CD4-positive, alpha-beta T cell (primary cell): Measurements from ENCODE around the gene GSK3A. TPM values are rescaled to one million over a fixed set of nuclear protein-coding genes. Genes with fewer than 3 reads are reported as not detected.
A peak's percentile ranks its signal among the peaks of the same experiment; 100 is the strongest.

Source experiments
- ATAC-seq: fragments of 200-7000 bp; cut with Tn5 transposase; one replicate; pipeline ENCODE4 v1.10.0; 2022; ENCODE audit warnings: mild to moderate bottlenecking; ENCODE audit not compliant: poor library complexity
- CTCF ChIA-PET: fragments of 350-600 bp; sonication (Branson Sonifier 250); formaldehyde crosslinking; loops from one replicate; lab custom pipeline; 2021; ENCODE audit warnings: antibody characterized with exemption, inconsistent platforms; lab: Charles Lee
- POLR2A ChIA-PET: fragments of 350-600 bp; sonication (Branson Sonifier 250); formaldehyde crosslinking; loops from one replicate; lab custom pipeline; 2021; ENCODE audit warnings: antibody characterized with exemption, inconsistent platforms; lab: Charles Lee
- DNase-seq, 14 experiments: peaks; one replicate each; pipeline ENCODE4 v3.0.0-alpha.2; 2013 to 2020; ENCODE audit warnings: mixed read lengths in 2 of 14
- H3K27ac ChIP-seq, 2 donors: one replicate each; pipeline versions ENCODE4 v1.5.1 to v1.7.0; 2013; ENCODE audit warnings: low read length in 2 of 2, low read depth in 1 of 2, mild to moderate bottlenecking in 1 of 2
- H3K27me3 ChIP-seq, 2 experiments: 1 replicate in 1 of 2; 2 replicates in 1 of 2; pipeline versions ENCODE4 v1.6.1 to v1.7.0; 2013; ENCODE audit warnings: low read length in 2 of 2, control low read depth in 1 of 2, mild to moderate bottlenecking in 1 of 2, moderate library complexity in 1 of 2; ENCODE audit not compliant: insufficient read depth in 2 of 2, control insufficient read depth in 1 of 2
- H3K36me3 ChIP-seq: one replicate; pipeline ENCODE4 v1.6.1; 2013; ENCODE audit warnings: low read length, control low read depth; ENCODE audit not compliant: insufficient read depth
- H3K4me1 ChIP-seq: one replicate; pipeline ENCODE4 v1.6.1; 2013; ENCODE audit warnings: low read length, control low read depth; ENCODE audit not compliant: insufficient read depth
- H3K4me3 ChIP-seq: one replicate; pipeline ENCODE4 v1.5.1; 2013; ENCODE audit warnings: mild to moderate bottlenecking, low read length, moderate library complexity
- H3K9me3 ChIP-seq, 2 experiments: 1 replicate in 1 of 2; 2 replicates in 1 of 2; pipeline versions ENCODE4 v1.6.1 to v1.7.0; 2013; ENCODE audit warnings: low read length in 2 of 2, mild to moderate bottlenecking in 2 of 2, control low read depth in 1 of 2, moderate library complexity in 1 of 2; ENCODE audit not compliant: control insufficient read depth in 1 of 2, insufficient read depth in 1 of 2
- H3K27ac Mint-ChIP-seq: one replicate; pipeline ENCODE4 v1.8.0; 2020; ENCODE audit warnings: mixed read lengths
- H3K27me3 Mint-ChIP-seq: one replicate; pipeline ENCODE4 v1.8.0; 2021; ENCODE audit warnings: mixed read lengths
- H3K36me3 Mint-ChIP-seq: one replicate; pipeline ENCODE4 v1.8.0; 2021; ENCODE audit warnings: low read depth, mixed read lengths
- H3K4me1 Mint-ChIP-seq: one replicate; pipeline ENCODE4 v1.8.0; 2021; ENCODE audit warnings: low read depth, mixed read lengths
- H3K4me3 Mint-ChIP-seq: one replicate; pipeline ENCODE4 v1.8.0; 2020; ENCODE audit warnings: mild to moderate bottlenecking, mixed read lengths
- H3K9me3 Mint-ChIP-seq: one replicate; pipeline ENCODE4 v1.8.0; 2020; ENCODE audit warnings: mixed read lengths
- CTCF ChIP-seq: fragments of 200-600 bp; IDR thresholded peaks from one replicate; pipeline ENCODE4 v1.8.0; 2022; ENCODE audit warnings: antibody characterized with exemption, mild to moderate bottlenecking
- intact Hi-C, 2 experiments: fragments of 100-400 bp; cut with DNase I in 1 of 2; cut with micrococcal nuclease in 1 of 2; formaldehyde crosslinking; loops; one replicate each; pipeline versions ENCODE4 v1.15.1 to v1.9.0; 2023 to 2025; cut with DNase I, micrococcal nuclease
- total RNA-seq, 174 experiments: library from RNA in 2 of 174; stranded (reverse) in 2 of 174; gene quantifications; one replicate each; pipeline ENCODE4 v1.2.3 and lab custom pipeline; 2021 to 2026

The GSK3A gene
- total RNA-seq, 2 experiments from 2014 or later: 13.6 to 13.9 TPM

GRCh38 chr19:42286349-42287016, 44.1 kb upstream of the GSK3A start:
- Histone ChIP-seq H3K36me3 (peaks cover 49% of the 10 kb centered on the region), H3K4me3 (no peak overlapping the region), H3K4me1 (peaks cover 54% of the 10 kb centered on the region), H3K27ac (no peak overlapping the region), H3K27me3 (no peaks in the 10 kb centered on the region), H3K9me3 (no peaks in the 10 kb centered on the region)
- no peaks in the 10 kb centered on the region for H3K9me3 Mint-ChIP-seq
- CTCF ChIA-PET: no interaction called here
- H3K36me3 Mint-ChIP-seq: peaks cover 45% of the 10 kb centered on the region
- H3K27ac Mint-ChIP-seq: peak overlapping the region; percentile 90
- H3K27me3 Mint-ChIP-seq: no peaks in the 10 kb centered on the region
- DNase-seq: peak in 2 of 14 experiments; percentile 13 to 48
- H3K4me1 Mint-ChIP-seq: peaks cover 30% of the 10 kb centered on the region
- H3K4me3 Mint-ChIP-seq: peak overlapping the region; percentile 65
- no peak for ATAC-seq
- intact Hi-C loops: loop anchor here in 1 of 2 experiments (10.0 kb wide), 1 partner anchor 138 kb away; the partner anchor contains the start of gene LIPE
- no peak for TF ChIP-seq CTCF
- POLR2A ChIA-PET: no interaction called here

DNA sequence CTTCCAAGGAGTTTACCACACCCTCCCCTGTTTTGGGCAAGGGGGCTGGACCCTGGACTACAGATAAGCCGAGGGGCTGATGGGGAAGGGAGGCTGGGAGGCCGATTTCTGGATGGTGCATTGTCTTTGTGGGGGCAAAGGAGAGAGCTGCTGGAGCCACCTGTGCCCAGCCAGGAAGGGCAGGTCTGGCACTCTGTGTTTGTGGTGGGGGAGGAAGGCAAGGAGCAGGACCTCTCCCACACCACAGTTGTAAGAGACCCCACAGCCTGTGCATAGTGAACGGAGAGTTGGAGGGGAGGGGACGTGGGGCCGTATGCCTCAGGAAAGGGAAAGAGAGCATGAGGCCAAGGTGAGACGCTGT, 43.6 kb upstream of the GSK3A start:
- intact Hi-C loops: loop anchor here (2.0 to 10.0 kb wide), 2 partner anchors 139 to 153 kb away; partner anchors contain the start of genes LIPE (in 1 of the 2) and POU2F2 (in 1 of the 2)
- H3K27me3 Mint-ChIP-seq: no peaks in the 10 kb centered on the region
- ChIA-PET POLR2A (interaction anchor here (1.0 kb wide), 1 partner anchor 35 kb away, joined by 3 read pairs; no protein-coding TSS in a partner anchor), CTCF (no interaction called here)
- Histone ChIP-seq H3K4me3 (no peak overlapping the region), H3K27ac (no peak overlapping the region), H3K9me3 (no peaks in the 10 kb centered on the region), H3K27me3 (no peaks in the 10 kb centered on the region), H3K4me1 (peaks cover 55% of the 10 kb centered on the region), H3K36me3 (peaks cover 44% of the 10 kb centered on the region)
- no peak for DNase-seq
- peak overlapping the region; percentile 35 for H3K4me3 Mint-ChIP-seq
- ATAC-seq: no peak
- H3K27ac Mint-ChIP-seq: peak overlapping the region; percentile 90
- peaks cover 40% of the 10 kb centered on the region for H3K36me3 Mint-ChIP-seq
- H3K4me1 Mint-ChIP-seq: peaks cover 31% of the 10 kb centered on the region
- no peak for TF ChIP-seq CTCF
- H3K9me3 Mint-ChIP-seq: no peaks in the 10 kb centered on the region

- Mint-ChIP-seq H3K27ac (peak overlapping the region; percentile 90), H3K4me1 (peaks cover 31% of the 10 kb centered on the region), H3K9me3 (no peaks in the 10 kb centered on the region), H3K27me3 (no peaks in the 10 kb centered on the region), H3K36me3 (peaks cover 36% of the 10 kb centered on the region), H3K4me3 (peak overlapping the region; percentile 35)
- H3K27ac ChIP-seq: peak overlapping the region in 1 of 2 donors; percentile 26
- peaks cover 40% of the 10 kb centered on the region for H3K36me3 ChIP-seq
- ChIA-PET CTCF (interaction anchor here (1.3 kb wide), 1 partner anchor 11 kb away, joined by 5 read pairs; no protein-coding TSS in a partner anchor), POLR2A (interaction anchor here (0.8 to 1.6 kb wide), 4 partner anchors 33 to 87 kb away, joined by 3 to 8 read pairs (median 4); no protein-coding TSS in a partner anchor)
- DNase-seq (peak in 2 of 14 experiments; percentile 34 to 54), ATAC-seq (no peak)
- intact Hi-C loops: loop anchor here (2.0 to 10.0 kb wide), 2 partner anchors 139 to 153 kb away; partner anchors contain the start of genes LIPE (in 1 of the 2) and POU2F2 (in 1 of the 2)
- no peaks in the 10 kb centered on the region for H3K9me3 ChIP-seq
- H3K4me1 ChIP-seq: peaks cover 55% of the 10 kb centered on the region
- peak overlapping the region; percentile 59 for H3K4me3 ChIP-seq
- no peaks in the 10 kb centered on the region for H3K27me3 ChIP-seq
- no peak for TF ChIP-seq CTCF
Measured at GRCh38 chr19:42285541-42285941, 43.1 kb upstream of the GSK3A start.
